HG02870 (cell line): Measurements from ENCODE around the gene SNRPB2.

Experiments used
- ATAC-seq: cut with Tn5 transposase; IDR thresholded peaks from one replicate; pipeline ENCODE4 v1.9.1; 2021; ENCODE audit warnings: mild to moderate bottlenecking, moderate library complexity; ENCODE audit not compliant: unreplicated experiment

The SNRPB2 gene

GRCh38 chr20:16729565-16730460 is at the start of gene SNRPB2:
TSS of gene SNRPB2 (plus strand) at chr20:16730026. CDS start at chr20:16731703, 1,677 bp downstream.
- ATAC-seq: peak; percentile 98

- no peak for ATAC-seq
Measured at GRCh38 chr20:16684416-16684815, 45.4 kb upstream of the SNRPB2 start.

GRCh38 chr20:16689906-16690305 is 39.9 kb upstream of the SNRPB2 start:
- no peak for ATAC-seq

- no peak for ATAC-seq
Measured at GRCh38 chr20:16691381-16691780, 38.4 kb upstream of the SNRPB2 start.

GRCh38 chr20:16692009-16692408 is 37.8 kb upstream of the SNRPB2 start:
- no peak for ATAC-seq

GRCh38 chr20:16692442-16692841 is 37.4 kb upstream of the SNRPB2 start:
- no peak for ATAC-seq

GRCh38 chr20:16693278-16693677 is 36.5 kb upstream of the SNRPB2 start:
- no peak for ATAC-seq

GRCh38 chr20:16694161-16694560 is 35.7 kb upstream of the SNRPB2 start:
- no peak for ATAC-seq

- ATAC-seq: no peak
Measured at GRCh38 chr20:16695628-16696027, 34.2 kb upstream of the SNRPB2 start.

- no peak for ATAC-seq
Measured at GRCh38 chr20:16699293-16699692, 30.5 kb upstream of the SNRPB2 start.

- peak; percentile 45 for ATAC-seq
Measured at GRCh38 chr20:16701296-16701695, 28.5 kb upstream of the SNRPB2 start.

- ATAC-seq: no peak
Measured at GRCh38 chr20:16703570-16703969, 26.3 kb upstream of the SNRPB2 start.

- ATAC-seq: peak; percentile 59
Measured at GRCh38 chr20:16707674-16708073, 22.2 kb upstream of the SNRPB2 start.

- peak; percentile 4 for ATAC-seq
Measured at GRCh38 chr20:16708602-16709001, 21.2 kb upstream of the SNRPB2 start.

- ATAC-seq: peak; percentile 85
Measured at GRCh38 chr20:16709017-16709416, 20.8 kb upstream of the SNRPB2 start.

GRCh38 chr20:16710781-16711180 is 19.0 kb upstream of the SNRPB2 start:
- ATAC-seq: peak; percentile 54

GRCh38 chr20:16711661-16712258 is 18.1 kb upstream of the SNRPB2 start:
- no peak for ATAC-seq

GRCh38 chr20:16712511-16712947 is 17.3 kb upstream of the SNRPB2 start:
- no peak for ATAC-seq

GRCh38 chr20:16713066-16713465 is 16.8 kb upstream of the SNRPB2 start:
- ATAC-seq: no peak

- no peak for ATAC-seq
Measured at GRCh38 chr20:16714242-16714641, 15.6 kb upstream of the SNRPB2 start.

GRCh38 chr20:16714751-16715150 is 15.1 kb upstream of the SNRPB2 start:
- no peak for ATAC-seq

GRCh38 chr20:16719421-16719820 is 10.4 kb upstream of the SNRPB2 start:
- ATAC-seq: no peak
